ENCODE measurements around the gene WIPF1.

The WIPF1 gene

GRCh38 chr2:174571669-174572323, 25.8 kb downstream of the WIPF1 start:
- Histone ChIP-seq H3K4me3 (ENCODE audit: low read depth in 1 of 2, low read length in 2 of 2) (no peak overlapping the region), H3K27ac (ENCODE audit: low read length) (no peak overlapping the region), H3K27me3 (ENCODE audit: low read depth, low read length) (no peaks in the 10 kb centered on the region), H3K9me3 (ENCODE audit: control insufficient read depth in 1 of 2, low read length in 2 of 2) (no peaks in the 10 kb centered on the region), H3K36me3 (ENCODE audit: control insufficient read depth in 1 of 2, insufficient read depth in 2 of 2, low read length in 2 of 2) (peaks cover 21 to 33% of the 10 kb centered on the region in 2 donors), H3K4me1 (ENCODE audit: control insufficient read depth in 1 of 2, insufficient read depth in 2 of 2, low read length in 2 of 2) (peaks cover 0 to 15% of the 10 kb centered on the region in 2 donors)

- peaks cover 28 to 39% of the 10 kb centered on the region in 2 donors for H3K36me3 ChIP-seq (ENCODE audit: control insufficient read depth in 1 of 2, insufficient read depth in 2 of 2, low read length in 2 of 2)
These were observed 27.2 kb downstream of the WIPF1 start for GRCh38 chr2:174570318-174570958.

GRCh38 chr2:174569678-174570077, 27.9 kb downstream of the WIPF1 start:
- Histone ChIP-seq H3K9me3 (ENCODE audit: control insufficient read depth in 1 of 2, low read length in 2 of 2) (no peaks in the 10 kb centered on the region), H3K27ac (ENCODE audit: low read length) (no peak overlapping the region), H3K36me3 (ENCODE audit: control insufficient read depth in 1 of 2, insufficient read depth in 2 of 2, low read length in 2 of 2) (peaks cover 28 to 42% of the 10 kb centered on the region in 2 donors), H3K27me3 (ENCODE audit: low read depth, low read length) (no peaks in the 10 kb centered on the region), H3K4me3 (ENCODE audit: low read depth in 1 of 2, low read length in 2 of 2) (no peak overlapping the region), H3K4me1 (ENCODE audit: control insufficient read depth in 1 of 2, insufficient read depth in 2 of 2, low read length in 2 of 2) (peaks cover 0 to 13% of the 10 kb centered on the region in 2 donors)

More at GRCh38 chr2:174570318-174570958, 27.2 kb downstream of the WIPF1 start:
- Histone ChIP-seq H3K27me3 (ENCODE audit: low read depth, low read length) (no peaks in the 10 kb centered on the region), H3K9me3 (ENCODE audit: control insufficient read depth in 1 of 2, low read length in 2 of 2) (no peaks in the 10 kb centered on the region), H3K4me1 (ENCODE audit: control insufficient read depth in 1 of 2, insufficient read depth in 2 of 2, low read length in 2 of 2) (peaks cover 0 to 15% of the 10 kb centered on the region in 2 donors), H3K4me3 (ENCODE audit: low read depth in 1 of 2, low read length in 2 of 2) (no peak overlapping the region), H3K27ac (ENCODE audit: low read length) (no peak overlapping the region)

GRCh38 chr2:174568425-174568824, 29.2 kb downstream of the WIPF1 start:
- Histone ChIP-seq H3K36me3 (ENCODE audit: control insufficient read depth in 1 of 2, insufficient read depth in 2 of 2, low read length in 2 of 2) (peaks cover 28 to 42% of the 10 kb centered on the region in 2 donors), H3K27me3 (ENCODE audit: low read depth, low read length) (no peaks in the 10 kb centered on the region), H3K27ac (ENCODE audit: low read length) (no peak overlapping the region), H3K4me3 (ENCODE audit: low read depth in 1 of 2, low read length in 2 of 2) (no peak overlapping the region), H3K4me1 (ENCODE audit: control insufficient read depth in 1 of 2, insufficient read depth in 2 of 2, low read length in 2 of 2) (peaks cover 0 to under 1% of the 10 kb centered on the region in 2 donors), H3K9me3 (ENCODE audit: control insufficient read depth in 1 of 2, low read length in 2 of 2) (no peaks in the 10 kb centered on the region)

- no peak overlapping the region for H3K27ac ChIP-seq (ENCODE audit: low read length)
- peaks cover 0 to 7% of the 10 kb centered on the region in 2 donors for H3K4me1 ChIP-seq (ENCODE audit: control insufficient read depth in 1 of 2, insufficient read depth in 2 of 2, low read length in 2 of 2)
- peaks cover 28 to 40% of the 10 kb centered on the region in 2 donors for H3K36me3 ChIP-seq (ENCODE audit: control insufficient read depth in 1 of 2, insufficient read depth in 2 of 2, low read length in 2 of 2)
- no peaks in the 10 kb centered on the region for H3K27me3 ChIP-seq (ENCODE audit: low read depth, low read length)
- H3K4me3 ChIP-seq (ENCODE audit: low read depth in 1 of 2, low read length in 2 of 2): no peak overlapping the region
- no peaks in the 10 kb centered on the region for H3K9me3 ChIP-seq (ENCODE audit: control insufficient read depth in 1 of 2, low read length in 2 of 2)
These were observed 30.7 kb downstream of the WIPF1 start for GRCh38 chr2:174566871-174567270.

GRCh38 chr2:174563530-174564282, 33.9 kb downstream of the WIPF1 start:
- H3K27ac ChIP-seq (ENCODE audit: low read length): no peak overlapping the region
- peaks cover 22 to 31% of the 10 kb centered on the region in 2 donors for H3K36me3 ChIP-seq (ENCODE audit: control insufficient read depth in 1 of 2, insufficient read depth in 2 of 2, low read length in 2 of 2)
- peaks cover 4 to 19% of the 10 kb centered on the region in 2 donors for H3K4me1 ChIP-seq (ENCODE audit: control insufficient read depth in 1 of 2, insufficient read depth in 2 of 2, low read length in 2 of 2)
- no peak overlapping the region for H3K4me3 ChIP-seq (ENCODE audit: low read depth in 1 of 2, low read length in 2 of 2)
- no peaks in the 10 kb centered on the region for H3K27me3 ChIP-seq (ENCODE audit: low read depth, low read length)
- no peaks in the 10 kb centered on the region for H3K9me3 ChIP-seq (ENCODE audit: control insufficient read depth in 1 of 2, low read length in 2 of 2)

GRCh38 chr2:174561972-174562370, 35.6 kb downstream of the WIPF1 start:
- Histone ChIP-seq H3K4me3 (ENCODE audit: low read depth in 1 of 2, low read length in 2 of 2) (no peak overlapping the region), H3K27ac (ENCODE audit: low read length) (no peak overlapping the region), H3K36me3 (ENCODE audit: control insufficient read depth in 1 of 2, insufficient read depth in 2 of 2, low read length in 2 of 2) (peaks cover 14 to 19% of the 10 kb centered on the region in 2 donors), H3K4me1 (ENCODE audit: control insufficient read depth in 1 of 2, insufficient read depth in 2 of 2, low read length in 2 of 2) (peaks cover 4 to 19% of the 10 kb centered on the region in 2 donors), H3K27me3 (ENCODE audit: low read depth, low read length) (no peaks in the 10 kb centered on the region), H3K9me3 (ENCODE audit: control insufficient read depth in 1 of 2, low read length in 2 of 2) (no peaks in the 10 kb centered on the region)

- H3K27me3 ChIP-seq (ENCODE audit: low read depth, low read length): no peaks in the 10 kb centered on the region
- H3K27ac ChIP-seq (ENCODE audit: low read length): peak overlapping the region; percentile 5
- H3K4me3 ChIP-seq (ENCODE audit: low read depth in 1 of 2, low read length in 2 of 2): peak overlapping the region in 1 of 2 donors; percentile 36
These were observed 36.2 kb downstream of the WIPF1 start for GRCh38 chr2:174561283-174561971.

GRCh38 chr2:174560737-174561136, 36.9 kb downstream of the WIPF1 start:
- Histone ChIP-seq H3K4me1 (ENCODE audit: control insufficient read depth in 1 of 2, insufficient read depth in 2 of 2, low read length in 2 of 2) (peaks cover 4 to 19% of the 10 kb centered on the region in 2 donors), H3K27me3 (ENCODE audit: low read depth, low read length) (no peaks in the 10 kb centered on the region), H3K27ac (ENCODE audit: low read length) (no peak overlapping the region), H3K36me3 (ENCODE audit: control insufficient read depth in 1 of 2, insufficient read depth in 2 of 2, low read length in 2 of 2) (peaks cover 5 to 9% of the 10 kb centered on the region in 2 donors), H3K4me3 (ENCODE audit: low read depth in 1 of 2, low read length in 2 of 2) (peak overlapping the region in 1 of 2 donors; percentile 36), H3K9me3 (ENCODE audit: control insufficient read depth in 1 of 2, low read length in 2 of 2) (no peaks in the 10 kb centered on the region)

More at GRCh38 chr2:174561283-174561971, 36.2 kb downstream of the WIPF1 start:
- no peaks in the 10 kb centered on the region for H3K9me3 ChIP-seq (ENCODE audit: control insufficient read depth in 1 of 2, low read length in 2 of 2)
- H3K4me1 ChIP-seq (ENCODE audit: control insufficient read depth in 1 of 2, insufficient read depth in 2 of 2, low read length in 2 of 2): peaks cover 4 to 19% of the 10 kb centered on the region in 2 donors
- peaks cover 10 to 15% of the 10 kb centered on the region in 2 donors for H3K36me3 ChIP-seq (ENCODE audit: control insufficient read depth in 1 of 2, insufficient read depth in 2 of 2, low read length in 2 of 2)

- Histone ChIP-seq H3K4me1 (ENCODE audit: control insufficient read depth in 1 of 2, insufficient read depth in 2 of 2, low read length in 2 of 2) (peaks cover 2 to 3% of the 10 kb centered on the region in 2 donors), H3K27ac (ENCODE audit: low read length) (no peak overlapping the region), H3K9me3 (ENCODE audit: control insufficient read depth in 1 of 2, low read length in 2 of 2) (peaks cover 0 to 3% of the 10 kb centered on the region in 2 donors), H3K4me3 (ENCODE audit: low read depth in 1 of 2, low read length in 2 of 2) (no peak overlapping the region), H3K36me3 (ENCODE audit: control insufficient read depth in 1 of 2, insufficient read depth in 2 of 2, low read length in 2 of 2) (peaks cover 0 to 5% of the 10 kb centered on the region in 2 donors), H3K27me3 (ENCODE audit: low read depth, low read length) (no peaks in the 10 kb centered on the region)
These were observed 41.6 kb downstream of the WIPF1 start for GRCh38 chr2:174555998-174556397.

All from muscle layer of duodenum (tissue), 2 donors.